GM18502 (cell line): Measurements from ENCODE around the gene CD164L2.

Experiments used
- ATAC-seq: cut with Tn5 transposase; IDR thresholded peaks from one replicate; pipeline ENCODE4 v1.9.1; 2021; ENCODE audit warnings: mild to moderate bottlenecking; ENCODE audit not compliant: unreplicated experiment, poor library complexity

Gene CD164L2

DNA sequence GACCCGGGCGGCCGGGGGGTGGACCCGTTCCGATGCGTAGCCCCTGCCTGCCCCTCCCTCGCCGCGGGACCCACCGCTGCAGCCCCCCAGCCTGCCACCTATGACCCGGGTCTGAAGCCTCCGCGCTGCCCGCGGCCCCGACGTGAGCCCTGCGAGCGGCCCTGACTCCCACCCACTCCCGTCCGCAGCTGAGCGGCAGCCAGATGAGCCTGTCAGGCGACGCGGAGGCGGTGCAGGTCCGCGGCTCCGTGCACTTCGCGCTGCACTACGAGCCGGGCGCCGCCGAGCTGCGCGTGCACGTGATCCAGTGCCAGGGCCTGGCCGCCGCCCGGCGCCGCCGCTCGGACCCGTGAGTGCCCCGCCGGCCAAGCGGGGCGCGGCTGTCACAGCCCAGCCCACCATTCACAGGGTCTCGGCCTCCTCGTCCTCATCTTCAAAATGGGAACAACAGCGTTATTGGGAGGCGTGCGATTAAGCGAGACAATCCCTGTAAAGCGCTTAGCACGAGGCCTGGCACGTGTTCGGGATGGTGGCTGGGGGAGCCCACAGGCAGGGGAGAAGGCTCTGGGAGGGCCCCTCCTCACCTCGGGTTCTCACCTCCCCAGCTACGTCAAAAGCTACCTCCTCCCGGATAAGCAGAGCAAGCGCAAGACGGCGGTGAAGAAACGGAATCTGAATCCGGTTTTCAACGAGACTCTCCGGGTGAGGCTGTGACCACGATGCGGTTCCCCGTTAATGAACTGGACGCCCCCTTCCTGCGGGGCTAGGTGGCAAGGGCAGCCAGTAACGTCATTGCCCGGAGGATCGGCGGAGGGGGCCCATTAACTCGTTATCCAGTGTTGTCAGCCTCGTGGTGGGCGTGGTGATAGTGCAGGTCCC lies 33.1 kb downstream of the CD164L2 start:
- ATAC-seq: no peak

DNA sequence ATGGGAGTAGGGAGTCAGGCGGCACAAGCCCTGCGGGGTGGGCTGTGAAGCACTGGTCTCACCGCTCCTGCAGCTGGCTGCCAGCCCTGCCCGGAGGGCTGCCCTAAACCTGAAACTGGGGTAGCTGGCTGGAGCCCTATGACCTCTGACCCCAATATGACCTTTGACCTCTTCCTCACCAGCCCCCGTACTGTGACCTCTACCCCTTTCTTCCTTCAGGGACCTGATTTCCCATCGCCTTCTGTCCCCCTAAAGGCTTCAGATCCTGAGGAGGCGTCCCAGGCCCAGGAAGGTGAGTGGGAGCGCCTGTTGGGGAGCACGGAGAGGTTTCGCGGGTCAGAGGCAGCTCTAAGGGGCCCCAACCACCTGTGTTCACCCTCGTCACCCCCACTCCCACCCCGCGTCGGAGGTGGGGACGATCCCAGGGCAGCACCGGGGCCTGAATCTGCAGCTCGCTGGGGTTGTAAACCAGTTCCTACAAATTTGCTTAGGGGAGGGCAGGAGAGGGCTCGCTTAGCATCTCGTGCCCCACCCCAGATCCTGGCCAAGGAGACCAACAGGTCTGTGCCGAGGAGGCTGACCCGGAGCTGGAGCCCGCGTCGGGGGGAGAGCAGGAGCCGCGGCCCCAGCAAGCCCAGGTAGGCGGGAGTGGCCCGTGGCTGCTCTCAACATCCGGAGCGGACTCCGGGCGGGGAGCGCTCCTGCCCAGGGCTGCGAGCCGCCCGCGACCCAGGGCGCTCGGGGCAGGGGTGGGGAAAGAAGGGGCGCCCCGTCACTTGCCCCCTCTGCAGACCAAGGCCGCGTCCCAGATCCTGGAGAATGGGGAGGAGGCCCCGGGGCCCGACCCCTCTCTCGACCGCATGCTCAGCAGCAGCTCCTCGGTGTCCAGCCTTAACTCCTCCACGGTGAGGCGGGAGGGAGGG lies 34.0 kb downstream of the CD164L2 start:
- ATAC-seq: no peak

GRCh38 chr1:27346991-27347624 lies 36.0 kb downstream of the CD164L2 start:
- ATAC-seq: no peak

DNA sequence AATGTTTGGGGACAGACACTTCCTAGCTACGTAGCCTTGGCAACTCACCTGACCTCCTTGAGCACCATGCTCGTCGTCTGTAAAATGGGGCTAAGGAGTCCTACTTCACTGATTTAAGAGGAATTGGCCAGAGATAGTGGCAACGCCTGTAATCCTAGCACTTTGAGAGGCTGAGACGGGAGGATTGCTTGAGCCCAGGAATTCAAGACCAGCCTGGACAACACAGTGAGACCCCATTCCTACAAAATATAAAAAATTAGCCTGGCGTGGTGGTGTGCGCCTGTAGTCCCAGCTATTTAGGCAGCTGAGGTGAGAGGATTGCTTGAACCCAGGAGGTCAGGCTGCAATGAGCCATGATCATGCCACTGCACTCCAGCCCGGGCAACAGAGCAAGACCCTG lies 36.8 kb downstream of the CD164L2 start:
- no peak for ATAC-seq

DNA sequence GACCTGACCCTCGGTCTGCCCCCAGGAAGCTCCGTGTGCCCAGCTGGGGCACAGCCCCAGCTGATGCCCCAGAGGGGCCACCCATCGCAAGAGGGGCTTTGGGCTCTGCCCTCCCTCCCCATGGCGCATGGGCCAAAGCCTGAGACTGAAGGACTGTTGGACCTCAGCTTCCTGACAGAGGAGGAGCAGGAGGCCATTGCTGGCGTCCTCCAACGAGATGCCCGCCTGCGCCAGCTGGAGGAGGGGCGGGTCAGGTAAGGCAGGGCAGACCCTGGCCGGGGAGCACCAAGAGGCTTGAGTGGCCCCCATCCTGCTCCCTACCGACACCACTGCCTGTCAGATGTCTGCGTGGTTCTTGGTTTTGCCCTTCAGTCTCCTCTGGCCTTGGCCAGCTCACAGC lies 37.9 kb downstream of the CD164L2 start:
- no peak for ATAC-seq

GRCh38 chr1:27343639-27344025 lies 39.5 kb downstream of the CD164L2 start:
- no peak for ATAC-seq

DNA sequence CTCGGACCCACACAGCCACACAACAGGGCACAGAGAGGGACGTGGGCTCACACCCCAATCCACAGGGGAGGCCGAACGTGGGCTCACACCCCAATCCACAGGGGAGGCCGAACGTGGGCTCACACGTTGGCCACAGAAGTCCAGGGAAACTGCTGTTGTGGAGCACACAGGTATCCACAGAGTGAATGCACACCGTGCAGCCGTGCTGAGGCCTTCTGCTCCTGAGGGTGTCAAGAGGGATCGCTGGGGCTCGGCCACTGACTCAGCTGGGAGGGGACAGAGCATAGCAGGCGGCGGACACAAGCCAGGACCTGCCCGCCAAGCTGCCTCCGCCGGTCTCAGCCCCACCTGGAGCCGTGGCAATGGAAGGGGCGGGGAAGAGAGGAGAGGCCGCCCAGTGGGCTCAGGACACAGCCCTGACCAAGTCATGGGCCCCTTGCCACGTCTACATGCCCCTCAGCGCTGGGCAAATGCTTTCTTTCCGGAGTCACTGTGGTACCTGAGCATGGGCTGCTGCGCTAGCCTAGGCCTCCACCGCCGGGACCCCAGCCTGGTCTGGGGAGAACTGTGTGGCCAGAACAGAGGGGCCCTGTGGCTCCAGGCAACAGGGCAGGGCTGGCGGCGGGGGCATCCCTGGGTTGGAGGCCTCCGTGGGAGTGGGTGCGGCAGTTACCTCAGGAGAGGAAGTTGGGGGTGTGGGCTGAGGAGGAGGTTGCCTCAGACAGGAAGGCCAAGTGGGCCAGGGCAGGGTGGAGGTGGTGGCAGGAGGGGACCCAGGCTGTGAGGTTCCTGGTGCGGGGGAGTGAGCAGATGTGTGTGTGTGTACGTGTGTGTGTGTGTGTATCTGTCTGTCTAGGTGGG lies 40.1 kb downstream of the CD164L2 start:
- no peak for ATAC-seq

- ATAC-seq: no peak
Measured at GRCh38 chr1:27342391-27342777, 40.7 kb downstream of the CD164L2 start.

DNA sequence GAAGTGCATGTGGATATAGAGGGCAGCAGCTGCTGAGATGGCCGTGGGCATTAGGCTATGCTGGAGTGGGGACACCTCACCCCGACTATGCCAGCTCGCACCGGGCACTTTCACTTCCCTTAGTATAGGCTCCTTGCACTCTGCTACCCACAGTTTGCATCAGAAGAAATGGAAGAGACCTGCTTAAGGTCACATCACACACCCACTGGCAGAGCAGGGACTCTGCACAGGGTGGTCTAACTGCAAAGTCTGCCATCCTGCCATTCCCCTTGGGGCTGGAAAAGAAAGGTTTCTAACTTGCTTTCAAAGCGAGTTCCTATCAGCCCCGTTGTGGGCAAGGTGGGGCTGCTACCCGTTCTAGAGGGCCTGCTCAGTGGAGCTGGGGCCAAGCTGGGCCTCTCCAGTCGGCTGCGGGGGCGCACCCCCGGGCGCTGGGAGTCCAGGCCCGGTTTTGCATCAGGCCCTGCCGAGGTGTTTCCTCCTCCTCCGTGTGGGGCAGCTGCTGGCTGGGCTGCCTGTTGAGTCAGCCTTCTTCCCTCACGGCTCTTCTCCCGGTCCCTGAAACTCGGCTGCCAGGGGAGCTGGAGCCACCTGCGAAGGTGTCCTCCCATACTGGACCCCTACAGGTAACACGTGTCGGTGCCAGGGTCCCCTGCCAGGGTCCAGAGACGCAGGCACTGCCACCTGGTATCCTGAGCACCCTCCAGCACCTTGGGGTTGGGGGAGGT lies 41.4 kb downstream of the CD164L2 start, which contains the start of gene SYTL1:
Gene SYTL1 (plus strand): TSS at position 498 of the 728 bp plus-strand sequence. CDS start 3,313 bp downstream, outside the sequence.
- peak; percentile 52 for ATAC-seq

DNA sequence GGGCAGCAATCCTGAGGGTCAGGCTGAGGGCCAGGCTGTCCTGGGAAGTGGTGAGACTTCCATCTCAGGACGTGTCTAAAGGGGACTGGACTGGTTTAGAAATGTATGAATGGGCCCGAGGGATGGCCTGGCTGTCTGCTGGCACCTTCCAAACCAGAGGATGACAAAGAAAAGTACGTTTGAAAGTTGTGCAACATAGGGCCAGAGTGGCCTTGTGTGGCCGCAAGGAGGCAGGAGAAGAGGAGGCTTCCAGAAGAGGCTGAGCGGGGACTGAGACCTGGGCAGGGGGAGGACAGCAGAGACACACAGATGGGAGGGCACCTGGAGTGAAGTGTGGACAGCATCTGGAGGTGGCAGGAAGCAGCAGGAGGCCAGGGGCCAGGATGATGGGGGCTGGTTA lies 43.9 kb downstream of the CD164L2 start:
- no peak for ATAC-seq

GRCh38 chr1:27338751-27339150 lies 44.4 kb downstream of the CD164L2 start:
- ATAC-seq: no peak

DNA sequence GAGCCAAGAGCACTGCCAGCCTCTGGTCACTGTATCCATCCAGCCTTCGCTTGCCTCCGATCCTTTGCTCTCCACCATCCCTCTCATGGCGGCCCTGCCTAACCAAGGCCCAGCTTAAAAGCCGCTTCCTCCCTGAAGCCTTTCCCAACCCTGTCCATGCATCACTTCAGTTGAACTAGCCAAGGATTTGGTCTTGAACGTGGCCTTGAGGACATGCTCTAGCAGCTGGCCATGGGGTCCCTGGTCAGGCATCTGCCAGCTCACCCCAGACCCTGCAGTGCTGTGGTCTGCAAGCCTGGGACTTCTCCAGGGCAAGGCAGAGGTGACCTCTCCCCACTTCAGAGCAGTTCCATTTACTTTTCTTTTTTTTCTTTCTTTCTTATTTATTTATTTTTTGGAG lies 46.4 kb downstream of the CD164L2 start:
- no peak for ATAC-seq

DNA sequence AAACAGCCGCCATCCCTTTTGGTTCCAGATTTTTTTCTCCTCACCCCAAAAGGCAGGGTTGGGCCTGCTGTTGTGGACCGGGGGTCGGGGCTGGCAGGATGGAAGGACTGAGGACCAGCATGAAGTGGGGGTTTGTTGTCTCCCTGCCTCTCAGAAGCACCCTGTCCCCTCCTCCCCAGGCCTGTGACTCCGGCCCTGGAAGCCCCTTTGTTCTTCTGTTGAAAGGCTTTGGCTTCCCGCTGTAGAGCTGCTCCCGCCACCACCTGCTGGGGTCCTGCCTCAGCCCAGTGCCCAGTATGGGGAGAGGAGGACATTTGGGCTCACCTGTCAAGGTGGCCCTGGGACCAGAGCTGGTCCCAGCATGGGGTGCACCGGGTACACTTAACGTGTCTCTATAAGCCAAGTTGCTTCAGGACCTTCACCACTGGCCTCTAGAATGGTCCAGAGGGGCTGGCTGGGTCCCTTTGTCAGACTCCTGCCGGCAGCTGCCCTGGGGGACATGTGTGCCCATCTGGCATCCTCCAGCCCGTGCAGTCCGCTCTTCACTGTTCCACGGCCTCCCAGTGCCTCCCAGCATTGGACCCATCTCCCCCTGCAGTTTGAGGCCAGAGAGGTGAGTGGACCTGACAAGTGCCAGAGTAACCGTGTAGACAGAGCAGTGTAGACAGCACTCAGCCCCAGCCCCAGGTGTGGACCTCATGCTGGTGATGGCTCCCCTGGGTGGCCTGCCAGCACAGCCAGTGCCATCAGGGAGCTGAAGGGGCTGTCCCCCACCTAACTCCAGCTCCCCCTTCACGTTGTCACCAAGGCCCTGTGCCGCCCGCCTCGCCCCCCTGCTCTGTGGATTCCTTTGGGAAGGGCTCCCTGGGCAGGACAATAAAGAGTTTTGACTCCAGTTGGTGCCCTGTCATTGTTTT lies 47.4 kb downstream of the CD164L2 start:
- ATAC-seq: no peak

GRCh38 chr1:27333717-27334279 lies 49.3 kb downstream of the CD164L2 start:
- ATAC-seq: no peak

DNA sequence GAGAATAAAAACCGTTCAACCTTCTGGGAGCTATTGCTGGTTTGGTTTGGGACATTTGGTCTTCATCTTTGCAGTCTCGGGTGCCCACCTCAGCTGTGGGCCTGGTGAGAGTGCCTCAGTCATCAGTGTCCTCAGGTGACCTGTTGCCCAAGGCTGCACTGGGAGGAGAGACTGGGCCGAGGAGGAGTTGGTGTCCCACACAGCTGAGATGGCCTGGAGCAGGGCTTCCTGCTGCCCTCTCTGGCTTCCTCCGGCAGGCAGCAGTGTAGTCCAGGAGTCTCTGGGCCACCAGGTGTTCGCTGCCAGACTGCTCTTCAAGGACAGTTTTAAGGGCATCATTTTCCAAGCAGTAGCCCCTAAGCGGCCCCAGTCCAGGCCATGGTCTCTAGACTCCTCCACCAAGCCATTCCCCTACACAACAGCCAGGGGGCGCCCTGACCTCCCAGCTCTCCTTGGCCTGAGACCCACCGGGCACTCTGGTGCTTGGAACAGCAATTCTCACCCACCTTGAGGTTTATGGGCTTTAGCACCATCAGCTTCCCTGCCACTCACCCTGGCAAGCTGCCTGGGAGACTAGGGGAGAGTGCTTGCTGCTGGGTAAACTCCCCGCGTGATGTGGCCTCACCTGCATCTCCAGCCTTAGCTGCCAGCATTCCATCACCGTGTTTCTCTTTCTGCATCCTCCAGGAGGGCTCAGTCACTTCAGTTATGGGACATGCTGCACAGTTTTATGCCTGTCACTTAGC lies 50.4 kb downstream of the CD164L2 start:
- no peak for ATAC-seq

GRCh38 chr1:27331922-27332321 lies 51.2 kb downstream of the CD164L2 start:
- ATAC-seq: no peak

DNA sequence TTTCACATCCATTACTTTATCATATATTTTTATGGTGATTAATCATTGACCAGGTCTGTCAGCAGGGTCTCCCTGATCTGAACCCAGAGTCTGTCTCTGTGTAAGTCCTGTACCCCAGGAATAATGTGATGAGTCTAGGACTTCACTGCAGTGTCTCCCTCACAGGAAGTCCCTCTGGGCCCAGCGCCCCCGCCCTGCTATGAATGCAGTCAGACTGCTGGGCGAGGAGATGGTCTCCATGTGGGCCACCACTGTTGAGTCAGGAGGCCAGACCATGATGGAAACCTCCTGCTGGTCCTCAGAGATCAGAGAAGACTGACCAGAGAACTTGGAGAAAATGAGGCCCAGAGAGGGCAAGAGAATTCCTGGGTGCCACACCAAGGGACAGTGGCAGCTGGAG lies 51.7 kb downstream of the CD164L2 start:
- no peak for ATAC-seq
